HepG2 (cell line): ENCODE measurements around the gene NHLRC3. TPM values are rescaled to one million over a fixed set of nuclear protein-coding genes. Genes with fewer than 3 reads are reported as not detected.

Source experiments
- CC2D1A ChIP-seq: sonication (generic); formaldehyde crosslinking; IDR thresholded peaks from 2 replicates; pipeline ENCODE4 v1.8.1; 2023; ENCODE audit warnings: mild to moderate bottlenecking, missing genetic modification reagents
- E2F5 ChIP-seq: sonication (generic); formaldehyde crosslinking; conservative IDR thresholded peaks from 2 replicates; pipeline ENCODE4 v1.4.0; 2020; ENCODE audit warnings: missing genetic modification reagents
- FOSL1 ChIP-seq: sonication (generic); formaldehyde crosslinking; IDR thresholded peaks from 2 replicates; pipeline ENCODE4 v1.9.0; 2021; ENCODE audit warnings: missing genetic modification reagents, borderline replicate concordance
- FOSL2 ChIP-seq: sonication (generic); formaldehyde crosslinking; IDR thresholded peaks from 2 replicates; pipeline ENCODE4 v1.4.0; 2020; ENCODE audit warnings: missing genetic modification reagents
- HCFC1 ChIP-seq: fragments of 150-350 bp; IDR thresholded peaks from 2 replicates; pipeline ENCODE4 v1.6.1; 2014; ENCODE audit warnings: low read depth, low read length
- JUND ChIP-seq: sonication (generic); formaldehyde crosslinking; IDR thresholded peaks from 2 replicates; pipeline ENCODE4 v1.8.0; 2022; ENCODE audit warnings: mild to moderate bottlenecking, missing genetic modification reagents
- NFE2 ChIP-seq: sonication (generic); formaldehyde crosslinking; IDR thresholded peaks from 2 replicates; pipeline ENCODE4 v1.4.0; 2020; ENCODE audit warnings: missing genetic modification reagents
- SOX6 ChIP-seq, 2 experiments: fragments of 450-650 bp in 1 of 2; sonication (generic) in 1 of 2; formaldehyde crosslinking in 1 of 2; IDR thresholded peaks; 2 replicates each; pipeline versions ENCODE4 v1.4.0 to v1.6.1; 2017 to 2020; ENCODE audit warnings: antibody characterized with exemption in 1 of 2, mild to moderate bottlenecking in 1 of 2, missing genetic modification reagents in 1 of 2
- TCF7 ChIP-seq: sonication (generic); IDR thresholded peaks from 2 replicates; pipeline ENCODE4 v1.6.1; 2016; ENCODE audit warnings: antibody characterized with exemption, low read depth
- TRIM22 ChIP-seq: fragments of 450-650 bp; IDR thresholded peaks from 2 replicates; pipeline ENCODE4 v1.6.1; 2017
- ZBTB39 ChIP-seq: sonication (generic); formaldehyde crosslinking; IDR thresholded peaks from 2 replicates; pipeline ENCODE4 v1.5.0; 2020; ENCODE audit warnings: missing genetic modification reagents
- ZBTB7A ChIP-seq: sonication (generic); formaldehyde crosslinking; IDR thresholded peaks from 2 replicates; pipeline ENCODE4 v1.8.0; 2022; ENCODE audit warnings: mild to moderate bottlenecking, missing genetic modification reagents
- ZBTB7B ChIP-seq: sonication (generic); formaldehyde crosslinking; IDR thresholded peaks from 2 replicates; pipeline ENCODE4 v1.4.0; 2020; ENCODE audit warnings: missing genetic modification reagents
- ZFP62 ChIP-seq: sonication (generic); formaldehyde crosslinking; IDR thresholded peaks from 2 replicates; pipeline ENCODE4 v1.4.0; 2020; ENCODE audit warnings: missing genetic modification reagents
- ZNF18 ChIP-seq: sonication (generic); formaldehyde crosslinking; IDR thresholded peaks from 2 replicates; pipeline ENCODE4 v1.8.0; 2022; ENCODE audit warnings: mild to moderate bottlenecking, missing genetic modification reagents; ENCODE audit not compliant: insufficient replicate concordance
- ZNF180 ChIP-seq: sonication (generic); formaldehyde crosslinking; IDR thresholded peaks from 2 replicates; pipeline ENCODE4 v1.4.0; 2020; ENCODE audit warnings: low read depth, missing genetic modification reagents, borderline replicate concordance
- ZNF350 ChIP-seq: sonication (generic); formaldehyde crosslinking; IDR thresholded peaks from 2 replicates; pipeline ENCODE4 v1.4.0; 2020; ENCODE audit warnings: mild to moderate bottlenecking, low read depth, missing genetic modification reagents, borderline replicate concordance
- ZNF432 ChIP-seq: sonication (generic); formaldehyde crosslinking; IDR thresholded peaks from 2 replicates; pipeline ENCODE4 v1.5.0; 2020; ENCODE audit warnings: missing genetic modification reagents, mild to moderate bottlenecking, borderline replicate concordance
- ZNF543 ChIP-seq: sonication (generic); formaldehyde crosslinking; IDR thresholded peaks from 2 replicates; pipeline ENCODE4 v1.4.0; 2020; ENCODE audit warnings: mild to moderate bottlenecking, missing genetic modification reagents
- ZNF558 ChIP-seq: sonication (generic); formaldehyde crosslinking; IDR thresholded peaks from 2 replicates; pipeline ENCODE4 v1.9.0; 2022; ENCODE audit warnings: mild to moderate bottlenecking, missing genetic modification reagents, borderline replicate concordance
- ZNF704 ChIP-seq: sonication (generic); formaldehyde crosslinking; IDR thresholded peaks from 2 replicates; pipeline ENCODE4 v1.8.1; 2023; ENCODE audit warnings: mild to moderate bottlenecking, inconsistent platforms, moderate library complexity, missing genetic modification reagents, borderline replicate concordance
- ZNF792 ChIP-seq: IDR thresholded peaks from 2 replicates; pipeline ENCODE4 v1.6.1; 2016
- polyA plus RNA-seq, 8 experiments: library from polyadenylated mRNA; depleted of rRNA in 3 of 8; stranded (reverse) in 7 of 8; unstranded in 1 of 8; fragments of >200 nt; fragmentation: Illumina TruSeq in 4 of 8; extraction: Trizol in 4 of 8; gene quantifications; 2 replicates each; pipeline versions ENCODE4 v1.2.1 to v1.2.3, GENCODE V29; 2011 to 2016; ENCODE audit warnings: low read depth in 4 of 8, missing spikeins in 1 of 8, mixed read lengths in 1 of 8; ENCODE audit not compliant: insufficient read depth in 1 of 8
- total RNA-seq, 5 experiments: library from RNA; depleted of rRNA; stranded (reverse); fragments of >200 nt; fragmentation: Illumina TruSeq; extraction: Trizol; gene quantifications; 2 replicates each; pipeline ENCODE4 v1.2.3, GENCODE V29; 2016; ENCODE audit warnings: low read depth in 1 of 5

NHLRC3 gene
- total and polyA plus RNA-seq, 2 of the 13 experiments (the other 11 are each of a cell fraction or from before 2014, with no cell fraction given) = 19.9 to 29.8 TPM

GRCh38 chr13:39037880-39038568 lies at the start of gene NHLRC3, which contains the start of gene PROSER1 (continued):
- peak; percentile 77; the same call in 1 of the 2 replicates for TF ChIP-seq ZNF180 (CRISPR knock-in tag)
- TF ChIP-seq ZBTB7B (CRISPR knock-in tag) = 0 out of 2 replicates have a peak, but pooled peaks have one; percentile 56
- TF ChIP-seq FOSL1 (CRISPR knock-in tag) = no peak
- TF ChIP-seq ZNF350 (CRISPR knock-in tag) = peak; percentile 79
- peak; percentile 4; the same call in 1 of the 2 replicates for TF ChIP-seq FOSL2 (CRISPR knock-in tag)
- TF ChIP-seq ZNF543 (CRISPR knock-in tag) = no peak
- no peak for TF ChIP-seq ZBTB39 (CRISPR knock-in tag)
- no peak for TF ChIP-seq ZNF558 (CRISPR knock-in tag)
- TF ChIP-seq JUND (CRISPR knock-in tag) = no peak
- TF ChIP-seq SOX6 (IDR thresholded peaks at IDR 0.05) = no peak
- peak; percentile 42 for TF ChIP-seq SOX6 (CRISPR knock-in tag; IDR thresholded peaks at IDR 0.05)
- 0 out of 2 replicates have a peak, but pooled peaks have one; percentile 56 for TF ChIP-seq ZBTB7A
- TF ChIP-seq NFE2 = no peak
- TF ChIP-seq ZFP62 (CRISPR knock-in tag) = no peak
- TF ChIP-seq E2F5 (CRISPR knock-in tag) = peak; percentile 90
- peak; percentile 41; the same call in 1 of the 2 replicates for TF ChIP-seq HCFC1
- no peak for TF ChIP-seq ZNF432 (CRISPR knock-in tag)
- no peak for TF ChIP-seq TCF7
- TF ChIP-seq TRIM22 = no peak
- no peak for TF ChIP-seq ZNF704 (CRISPR knock-in tag)
- TF ChIP-seq ZNF792 (CRISPR knock-in tag) = no peak
- no peak for TF ChIP-seq CC2D1A (CRISPR knock-in tag)
- TF ChIP-seq ZNF18 (CRISPR knock-in tag) = no peak
